PC-3 (cell line): Measurements from ENCODE around the gene ACYP2. TPM values are rescaled to one million over a fixed set of nuclear protein-coding genes. Genes with fewer than 3 reads are reported as not detected.

Experiments
- ATAC-seq: fragments of 200-7000 bp; cut with Tn5 transposase; 2 replicates; pipeline ENCODE4 v1.9.1; 2020; ENCODE audit warnings: mild to moderate bottlenecking, moderate library complexity
- BruUV-seq: library from RNA; stranded (reverse); fragments of 400-500 nt; replicated peaks from 2 replicates; lab custom pipeline; 2021; lab: Mats Ljungman, UMichigan
- CTCF ChIA-PET: fragments of 300-600 bp; sonication (Branson Sonifier 250); formaldehyde crosslinking; loops from one replicate; lab custom pipeline; 2022; ENCODE audit warnings: antibody characterized with exemption; lab: Charles Lee
- POLR2A ChIA-PET: fragments of 300-600 bp; sonication (Branson Sonifier 250); formaldehyde crosslinking; loops from one replicate; lab custom pipeline; 2022; ENCODE audit warnings: antibody characterized with exemption; ENCODE audit not compliant: unreplicated experiment; lab: Charles Lee
- DNase-seq: peaks from one replicate; pipeline ENCODE4 v3.0.0-alpha.2; 2015
- H2AFZ ChIP-seq: fragments of 300-600 bp; sonication (generic); 2 replicates; pipeline ENCODE4 v1.6.0; 2016; ENCODE audit warnings: antibody characterized with exemption, low read length
- H3F3A ChIP-seq: fragments of 300-600 bp; sonication (generic); one replicate; pipeline ENCODE4 v1.6.0; 2017; ENCODE audit warnings: antibody characterized with exemption, low read length, control low read depth, mild to moderate bottlenecking; ENCODE audit not compliant: unreplicated experiment
- H3K27ac ChIP-seq: fragments of 300-600 bp; sonication (generic); 2 replicates; pipeline ENCODE4 v1.5.1; 2016; ENCODE audit warnings: mild to moderate bottlenecking, low read length
- H3K27me3 ChIP-seq: fragments of 300-600 bp; sonication (generic); 2 replicates; pipeline ENCODE4 v1.6.1; 2016; ENCODE audit warnings: low read length, mixed read lengths
- H3K36me3 ChIP-seq: fragments of 300-600 bp; sonication (generic); 2 replicates; pipeline ENCODE4 v1.6.1; 2016; ENCODE audit warnings: low read depth, mixed run types, low read length, mixed read lengths
- H3K4me1 ChIP-seq: fragments of 300-600 bp; sonication (generic); 2 replicates; pipeline ENCODE4 v1.5.1; 2016; ENCODE audit warnings: low read length; ENCODE audit not compliant: insufficient read depth
- H3K4me2 ChIP-seq: fragments of 300-600 bp; sonication (generic); 2 replicates; pipeline ENCODE4 v1.6.0; 2016; ENCODE audit warnings: low read length
- H3K4me3 ChIP-seq: fragments of 300-600 bp; sonication (generic); 2 replicates; pipeline ENCODE4 v1.5.1; 2016; ENCODE audit warnings: mild to moderate bottlenecking, low read length, mixed read lengths
- H3K79me2 ChIP-seq: fragments of 300-600 bp; sonication (generic); 2 replicates; pipeline ENCODE4 v1.6.1; 2017; ENCODE audit warnings: low read length, mixed read lengths
- H3K9ac ChIP-seq: fragments of 300-600 bp; sonication (generic); 2 replicates; pipeline ENCODE4 v1.6.0; 2016; ENCODE audit warnings: mild to moderate bottlenecking, low read length
- H3K9me2 ChIP-seq: fragments of 300-600 bp; sonication (generic); replicated peaks from 2 replicates; pipeline ENCODE4 v1.6.1; 2016; ENCODE audit warnings: mixed run types, low read length, mixed read lengths
- H3K9me3 ChIP-seq: fragments of 300-600 bp; sonication (generic); 2 replicates; pipeline ENCODE4 v1.6.1; 2016; ENCODE audit warnings: low read length, mixed read lengths
- H4K20me1 ChIP-seq: fragments of 300-600 bp; sonication (generic); 2 replicates; pipeline ENCODE4 v1.6.1; 2016; ENCODE audit warnings: low read length, mixed read lengths
- CTCF ChIP-seq: fragments of 300-600 bp; sonication (generic); conservative IDR thresholded peaks from 2 replicates; pipeline ENCODE4 v1.5.1; 2017; ENCODE audit warnings: antibody characterized with exemption, low read depth, mild to moderate bottlenecking, low read length
- EZH2 ChIP-seq: fragments of 300-600 bp; sonication (generic); IDR thresholded peaks from one replicate; pipeline ENCODE4 v1.6.1; 2017; ENCODE audit warnings: antibody characterized with exemption, mild to moderate bottlenecking, low read length; ENCODE audit not compliant: unreplicated experiment
- EZH2phosphoT487 ChIP-seq: fragments of 300-600 bp; sonication (generic); IDR thresholded peaks from 2 replicates; pipeline ENCODE4 v1.6.1; 2018; ENCODE audit warnings: mild to moderate bottlenecking, antibody characterized with exemption, low read length, borderline replicate concordance
- intact Hi-C: fragments of 100-400 bp; cut with micrococcal nuclease; formaldehyde crosslinking; loops from 2 replicates; pipeline ENCODE4 v1.9.0; 2023
- total RNA-seq: library from RNA; depleted of rRNA; stranded (reverse); fragments of >200 nt; gene quantifications from 2 replicates; pipeline ENCODE4 v1.2.3, GENCODE V29; 2014

ACYP2 gene
- total RNA-seq, 1 experiment from 2014 or later: 8.3 TPM

- no peaks in the 10 kb centered on the region for H3K36me3 ChIP-seq
- H3K27ac ChIP-seq: no peak within 1 kb of the TSS
- ATAC-seq (no peak), DNase-seq (no peak)
- ChIA-PET POLR2A (no interaction called here), CTCF (no interaction called here)
- no TSS peak for BruUV-seq
- intact Hi-C loops: no loop called here
- no peaks in the 10 kb centered on the region for H3K9me2 ChIP-seq
- H3K4me1 ChIP-seq: no peaks in the 10 kb centered on the region
- no peaks in the 10 kb centered on the region for H3K9me3 ChIP-seq
- H3F3A ChIP-seq: no peaks in the 10 kb centered on the region
- H2AFZ ChIP-seq: no peak within 1 kb of the TSS
- H3K9ac ChIP-seq: no peak within 1 kb of the TSS
- H3K4me2 ChIP-seq: no peak within 1 kb of the TSS
- H3K27me3 ChIP-seq: no peaks in the 10 kb centered on the region
- H3K79me2 ChIP-seq: no peaks in the 10 kb centered on the region
- H4K20me1 ChIP-seq: no peaks in the 10 kb centered on the region
- no peak within 1 kb of the TSS for H3K4me3 ChIP-seq
- TF ChIP-seq EZH2phosphoT487: no peak
- no peak for TF ChIP-seq EZH2
- TF ChIP-seq CTCF: no peak
Measured at GRCh38 chr2:54256091-54256694, 140.8 kb downstream of the ACYP2 start, which contains the start of gene TSPYL6. TSPYL6 (minus strand) TSS chr2:54256229; CDS start chr2:54256151, 78 bp downstream.

- no peaks in the 10 kb centered on the region for H3F3A ChIP-seq
- no peak overlapping the region for H3K4me2 ChIP-seq
- ATAC-seq (no peak), DNase-seq (no peak)
- no peaks in the 10 kb centered on the region for H3K36me3 ChIP-seq
- H3K4me3 ChIP-seq: no peak overlapping the region
- H3K9ac ChIP-seq: no peak overlapping the region
- POLR2A ChIA-PET: no interaction called here
- intact Hi-C loops: no loop called here
- no peaks in the 10 kb centered on the region for H3K9me3 ChIP-seq
- H2AFZ ChIP-seq: no peak overlapping the region
- BruUV-seq: no TSS peak
- TF ChIP-seq EZH2phosphoT487: no peak
- no peak for TF ChIP-seq CTCF
- no peak for TF ChIP-seq EZH2
- CTCF ChIA-PET: no interaction called here
- H3K9me2 ChIP-seq: no peaks in the 10 kb centered on the region
- H4K20me1 ChIP-seq: no peaks in the 10 kb centered on the region
- H3K79me2 ChIP-seq: no peaks in the 10 kb centered on the region
- H3K4me1 ChIP-seq: no peaks in the 10 kb centered on the region
- no peak overlapping the region for H3K27ac ChIP-seq
- H3K27me3 ChIP-seq: no peaks in the 10 kb centered on the region
Measured at GRCh38 chr2:54258166-54258565, 142.8 kb downstream of the ACYP2 start.

GRCh38 chr2:54259413-54260240 is 144.2 kb downstream of the ACYP2 start:
- no peak for TF ChIP-seq EZH2phosphoT487
- TF ChIP-seq EZH2: no peak
- no TSS peak for BruUV-seq
- Histone ChIP-seq H3K27me3 (no peaks in the 10 kb centered on the region), H3K4me3 (no peak overlapping the region), H3K4me1 (no peaks in the 10 kb centered on the region), H3K9ac (no peak overlapping the region), H4K20me1 (no peaks in the 10 kb centered on the region), H2AFZ (no peak overlapping the region), H3K27ac (no peak overlapping the region), H3K79me2 (no peaks in the 10 kb centered on the region), H3F3A (no peaks in the 10 kb centered on the region), H3K9me2 (no peaks in the 10 kb centered on the region), H3K9me3 (no peaks in the 10 kb centered on the region), H3K36me3 (no peaks in the 10 kb centered on the region), H3K4me2 (no peak overlapping the region)
- DNase-seq (peak; percentile 8), ATAC-seq (no peak; the same call in 1 of the 2 replicates)
- intact Hi-C loops: no loop called here
- ChIA-PET CTCF (no interaction called here), POLR2A (no interaction called here)
